Measurements from ENCODE around the gene EVI5.

Gene EVI5

DNA sequence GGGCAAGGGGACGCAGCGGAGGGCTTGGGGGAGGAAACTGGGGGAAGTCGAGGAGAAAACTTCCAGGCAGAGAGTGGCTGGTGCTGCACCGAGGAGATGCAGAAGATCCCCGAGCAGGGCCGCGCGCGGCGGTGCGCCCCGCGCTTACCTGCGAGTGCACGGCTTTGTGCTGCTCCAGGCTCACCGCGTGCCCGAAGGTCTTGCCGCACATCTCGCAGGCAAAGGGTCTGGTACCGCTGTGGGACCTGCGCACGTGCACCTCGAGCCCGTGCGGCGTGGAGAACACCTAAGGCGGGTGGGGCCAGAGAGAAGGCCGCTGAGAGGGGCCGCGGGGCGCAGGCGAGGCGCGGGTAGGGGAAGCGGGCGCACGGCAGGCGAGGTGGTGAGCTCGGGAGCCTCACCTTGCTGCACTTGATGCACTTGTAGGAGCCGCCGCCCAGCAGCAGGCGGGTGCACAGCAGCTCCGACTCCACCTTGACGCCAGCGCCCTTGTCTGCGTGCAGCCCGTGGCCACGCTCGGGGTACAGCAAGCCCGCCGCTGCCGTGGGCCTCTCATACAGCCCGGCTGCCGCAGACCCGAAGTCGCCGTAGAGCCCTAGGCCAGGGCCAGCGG is 304.6 kb downstream of the EVI5 start:
- Mint-ChIP-seq H3K4me3 (no peak overlapping the region), H3K9me3 (peaks cover 2% of the 10 kb centered on the region), H3K36me3 (peaks cover 62% of the 10 kb centered on the region), H3K27me3 (peaks cover 38% of the 10 kb centered on the region), H3K4me1 (peaks cover 57% of the 10 kb centered on the region), H3K27ac (no peak overlapping the region)
- no peak for ATAC-seq

DNA sequence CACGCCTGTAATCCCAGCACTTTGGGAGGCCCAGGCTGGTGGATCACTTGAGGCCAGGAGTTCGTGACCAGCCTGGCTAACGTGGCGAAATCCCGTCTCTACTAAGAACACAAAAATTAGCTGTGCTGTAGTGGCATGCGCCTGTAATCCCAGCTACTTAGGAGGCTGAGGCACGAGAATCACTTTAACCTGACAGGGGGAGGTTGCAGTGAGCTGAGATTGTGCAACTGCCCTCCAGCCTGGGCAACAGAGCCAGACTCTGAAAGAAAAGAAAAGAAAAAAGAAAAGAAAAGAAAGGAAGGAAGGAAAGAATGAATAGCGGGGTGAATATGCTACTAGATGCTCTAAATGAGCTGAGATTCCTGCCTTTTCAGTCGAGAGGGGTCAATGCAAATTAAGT is 305.3 kb downstream of the EVI5 start:
- no peak for ATAC-seq
- H3K9me3 Mint-ChIP-seq = peaks cover 2% of the 10 kb centered on the region
- H3K27ac Mint-ChIP-seq = no peak overlapping the region
- peaks cover 36% of the 10 kb centered on the region for H3K27me3 Mint-ChIP-seq
- H3K36me3 Mint-ChIP-seq = peaks cover 64% of the 10 kb centered on the region
- peak overlapping the region; percentile 34 for H3K4me3 Mint-ChIP-seq
- peaks cover 58% of the 10 kb centered on the region for H3K4me1 Mint-ChIP-seq

DNA sequence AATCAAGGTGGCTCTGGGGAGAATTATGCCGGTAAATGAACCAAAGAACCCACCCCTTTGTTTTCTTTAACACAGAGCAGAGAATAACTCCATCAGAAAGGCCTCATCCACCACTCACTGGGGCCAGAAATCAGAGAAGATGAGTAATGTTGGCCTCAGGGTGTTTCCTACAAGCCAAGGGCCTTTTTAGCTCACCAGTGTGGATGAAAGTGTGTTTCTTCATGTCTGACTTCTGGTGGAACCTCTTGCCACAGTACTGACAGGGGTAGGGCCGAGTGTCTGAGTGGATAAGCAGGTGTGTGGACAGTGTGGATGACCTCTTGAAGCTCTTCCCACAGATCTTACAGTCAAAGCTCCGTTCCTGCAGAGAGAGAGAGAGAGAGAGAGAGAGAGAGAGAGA is 306.5 kb downstream of the EVI5 start:
- peaks cover 56% of the 10 kb centered on the region for H3K4me1 Mint-ChIP-seq
- no peak overlapping the region for H3K4me3 Mint-ChIP-seq
- no peak overlapping the region for H3K27ac Mint-ChIP-seq
- no peak for ATAC-seq
- peaks cover 24% of the 10 kb centered on the region for H3K27me3 Mint-ChIP-seq
- peaks cover 2% of the 10 kb centered on the region for H3K9me3 Mint-ChIP-seq
- H3K36me3 Mint-ChIP-seq = peaks cover 56% of the 10 kb centered on the region

DNA sequence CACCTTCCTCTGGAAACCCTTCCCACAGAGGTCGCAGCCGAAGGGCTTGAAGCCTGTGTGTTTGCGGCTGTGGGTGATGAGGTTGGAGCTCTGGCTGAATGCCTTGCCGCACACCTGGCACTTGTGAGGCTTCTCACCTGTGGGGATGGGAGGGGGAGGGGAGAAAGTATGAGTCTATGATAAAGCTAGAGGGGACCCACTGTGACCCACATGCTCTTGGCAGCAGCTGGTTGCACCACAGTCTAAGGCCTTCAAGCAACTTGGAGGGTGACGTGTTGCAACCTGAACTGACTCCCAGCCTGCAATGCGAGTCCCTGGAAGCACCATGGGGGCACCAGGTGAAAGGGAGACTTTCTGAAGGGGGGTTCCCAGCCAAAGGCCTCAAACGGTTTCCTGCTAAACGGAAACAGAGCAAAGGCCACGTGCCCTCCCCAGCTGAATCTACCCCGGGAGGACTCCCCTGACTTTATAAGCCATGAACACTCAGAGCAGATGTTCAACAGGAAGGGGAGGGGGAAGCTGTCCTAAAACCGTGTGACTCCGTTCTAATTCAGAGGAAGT is 308.8 kb downstream of the EVI5 start:
- Mint-ChIP-seq H3K4me3 (no peak overlapping the region), H3K27me3 (peaks cover 12% of the 10 kb centered on the region), H3K36me3 (peaks cover 41% of the 10 kb centered on the region), H3K9me3 (peaks cover 2% of the 10 kb centered on the region), H3K4me1 (peaks cover 42% of the 10 kb centered on the region), H3K27ac (peak overlapping the region; percentile 53)
- peak; percentile 61 for ATAC-seq

DNA sequence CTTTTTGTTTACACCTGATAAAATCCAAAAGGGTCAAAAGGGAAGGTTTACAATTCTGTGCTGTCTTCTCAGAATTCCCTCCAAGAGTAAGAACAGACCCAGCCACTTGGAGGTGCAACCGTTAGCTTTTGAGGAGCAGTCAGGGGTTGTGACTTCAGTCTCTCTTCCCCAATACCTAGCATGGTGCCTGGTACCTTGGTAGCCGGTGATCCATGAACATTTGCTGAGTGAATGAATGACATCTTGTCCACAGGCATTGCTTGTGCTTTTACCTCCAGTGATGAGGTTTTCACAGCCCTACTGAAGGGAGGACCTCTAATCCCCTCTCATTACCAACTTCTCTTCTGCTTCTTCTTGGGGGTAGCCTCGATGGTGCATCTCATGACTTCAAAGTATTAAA is 309.9 kb downstream of the EVI5 start:
- no peak for ATAC-seq
- Mint-ChIP-seq H3K36me3 (peaks cover 34% of the 10 kb centered on the region), H3K27ac (peak overlapping the region; percentile 77), H3K9me3 (peaks cover 2% of the 10 kb centered on the region), H3K4me3 (no peak overlapping the region), H3K4me1 (peaks cover 42% of the 10 kb centered on the region), H3K27me3 (peaks cover 11% of the 10 kb centered on the region)

DNA sequence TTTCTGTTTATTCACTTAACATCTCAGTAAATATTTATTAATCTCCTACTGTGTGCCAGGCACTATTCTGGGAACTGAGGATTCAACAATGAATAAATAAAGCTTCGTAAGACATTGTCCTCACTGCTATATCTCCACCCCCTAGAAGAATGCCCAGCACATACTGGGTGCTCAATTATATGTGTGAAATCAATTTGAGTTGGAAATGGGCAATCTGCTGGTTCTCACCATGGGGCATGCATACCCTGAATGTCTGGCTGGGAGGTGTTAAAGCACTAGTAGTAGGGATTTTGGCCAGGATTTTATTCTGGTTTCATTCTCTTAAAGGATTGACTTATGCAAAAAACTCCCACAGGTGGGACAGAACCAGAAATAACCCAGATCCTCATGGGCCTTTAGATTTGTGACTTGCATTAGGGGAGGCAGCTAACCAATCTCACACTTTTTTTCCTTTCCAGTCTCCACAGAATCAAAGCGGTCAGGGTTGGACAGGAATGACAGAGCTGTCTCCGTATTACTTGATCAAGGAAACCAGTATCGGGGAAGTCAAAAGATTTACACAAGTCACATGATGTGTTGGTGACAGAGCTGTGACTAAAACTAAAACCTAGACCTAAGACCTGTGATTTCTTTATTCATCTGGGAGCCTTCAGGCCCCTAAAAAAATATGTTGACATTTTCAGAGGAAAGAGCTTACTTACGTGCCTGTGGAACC is 311.0 kb downstream of the EVI5 start:
- H3K27me3 Mint-ChIP-seq = peaks cover under 1% of the 10 kb centered on the region
- peak; percentile 76 for ATAC-seq
- peak overlapping the region; percentile 8 for H3K4me3 Mint-ChIP-seq
- H3K27ac Mint-ChIP-seq = peak overlapping the region; percentile 77
- H3K9me3 Mint-ChIP-seq = no peaks in the 10 kb centered on the region
- H3K4me1 Mint-ChIP-seq = peaks cover 33% of the 10 kb centered on the region
- peaks cover 23% of the 10 kb centered on the region for H3K36me3 Mint-ChIP-seq

DNA sequence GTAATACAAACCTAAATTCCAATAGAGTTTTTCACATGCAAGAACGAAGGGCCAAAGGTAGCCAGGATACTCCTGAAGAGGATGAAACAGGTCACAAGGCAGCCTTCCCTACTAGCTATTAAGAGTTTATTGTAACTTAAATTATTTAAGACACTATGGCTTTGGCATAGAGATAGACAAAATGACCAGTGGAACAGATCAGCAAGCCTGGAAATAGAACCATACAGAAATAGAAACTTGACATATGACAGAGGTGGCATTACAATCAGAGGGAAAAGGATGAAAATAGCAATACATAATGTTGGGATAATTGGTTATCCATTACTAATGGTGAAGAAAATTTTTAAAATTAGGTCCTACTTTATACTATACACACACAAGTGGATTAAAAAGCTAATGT is 314.7 kb downstream of the EVI5 start:
- Mint-ChIP-seq H3K27ac (no peak overlapping the region), H3K4me3 (no peak overlapping the region), H3K36me3 (peaks cover 1% of the 10 kb centered on the region), H3K27me3 (no peaks in the 10 kb centered on the region), H3K4me1 (peaks cover 16% of the 10 kb centered on the region), H3K9me3 (no peaks in the 10 kb centered on the region)
- ATAC-seq = no peak

DNA sequence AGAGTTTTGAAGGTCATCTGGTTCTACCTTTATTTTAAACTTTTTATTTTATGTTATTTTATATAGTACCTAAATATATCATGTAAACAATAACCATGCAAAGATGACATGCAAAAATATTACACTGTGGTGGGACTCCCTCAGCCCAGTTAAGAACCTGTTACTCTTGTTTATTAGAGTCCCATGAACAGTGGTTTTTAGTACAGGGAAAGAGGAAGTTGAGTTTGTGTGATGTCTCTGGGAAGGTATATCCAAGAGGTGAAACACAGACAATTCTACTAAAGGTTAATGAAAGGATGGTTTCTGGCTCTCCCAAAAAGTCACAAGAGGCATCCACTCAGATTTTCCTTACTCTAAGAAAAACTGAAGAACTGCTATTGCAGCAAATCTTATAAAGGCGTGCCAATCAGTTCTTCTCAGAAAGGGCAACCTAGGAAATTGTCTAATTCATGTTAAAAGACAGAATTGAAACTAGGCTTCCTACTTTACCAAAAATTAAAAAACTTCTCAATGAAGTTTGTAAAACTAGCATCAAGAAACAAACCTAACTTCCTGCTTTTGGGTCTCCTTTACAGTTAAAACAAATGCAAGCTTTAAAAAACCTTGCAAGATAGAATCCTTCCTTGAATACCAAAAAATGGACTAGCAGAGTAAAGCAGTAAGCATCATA is 318.1 kb downstream of the EVI5 start:
- no peak overlapping the region for H3K4me3 Mint-ChIP-seq
- H3K27ac Mint-ChIP-seq = no peak overlapping the region
- peaks cover 4% of the 10 kb centered on the region for H3K4me1 Mint-ChIP-seq

DNA sequence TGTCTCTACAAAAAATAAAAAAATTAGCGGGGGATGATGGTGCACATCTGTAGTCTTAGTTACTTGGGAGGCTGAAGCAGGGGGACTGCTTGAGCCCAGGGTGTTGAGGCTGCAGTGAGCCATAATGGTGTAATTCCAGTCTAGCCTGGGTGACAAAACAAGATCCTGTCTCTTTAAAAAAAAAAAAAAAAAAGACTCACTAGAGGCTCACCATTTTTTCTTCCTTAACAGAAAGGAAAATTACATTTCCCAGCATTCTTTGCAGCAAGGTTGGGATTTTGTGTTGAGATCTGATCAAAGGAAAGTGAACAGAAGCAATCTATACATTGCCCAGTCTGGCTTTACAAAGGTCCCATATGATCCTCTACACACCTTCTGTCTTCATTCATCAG is 319.7 kb downstream of the EVI5 start:
- no peak overlapping the region for H3K4me3 Mint-ChIP-seq
- peaks cover 10% of the 10 kb centered on the region for H3K4me1 Mint-ChIP-seq
- no peak for ATAC-seq
- no peaks in the 10 kb centered on the region for H3K9me3 Mint-ChIP-seq
- no peaks in the 10 kb centered on the region for H3K27me3 Mint-ChIP-seq
- H3K27ac Mint-ChIP-seq = no peak overlapping the region
- H3K36me3 Mint-ChIP-seq = no peaks in the 10 kb centered on the region

More for the DNA sequence above, 318.1 kb downstream of the EVI5 start:
- H3K36me3 Mint-ChIP-seq = no peaks in the 10 kb centered on the region
- no peaks in the 10 kb centered on the region for H3K27me3 Mint-ChIP-seq
- H3K9me3 Mint-ChIP-seq = no peaks in the 10 kb centered on the region
- ATAC-seq = no peak

DNA sequence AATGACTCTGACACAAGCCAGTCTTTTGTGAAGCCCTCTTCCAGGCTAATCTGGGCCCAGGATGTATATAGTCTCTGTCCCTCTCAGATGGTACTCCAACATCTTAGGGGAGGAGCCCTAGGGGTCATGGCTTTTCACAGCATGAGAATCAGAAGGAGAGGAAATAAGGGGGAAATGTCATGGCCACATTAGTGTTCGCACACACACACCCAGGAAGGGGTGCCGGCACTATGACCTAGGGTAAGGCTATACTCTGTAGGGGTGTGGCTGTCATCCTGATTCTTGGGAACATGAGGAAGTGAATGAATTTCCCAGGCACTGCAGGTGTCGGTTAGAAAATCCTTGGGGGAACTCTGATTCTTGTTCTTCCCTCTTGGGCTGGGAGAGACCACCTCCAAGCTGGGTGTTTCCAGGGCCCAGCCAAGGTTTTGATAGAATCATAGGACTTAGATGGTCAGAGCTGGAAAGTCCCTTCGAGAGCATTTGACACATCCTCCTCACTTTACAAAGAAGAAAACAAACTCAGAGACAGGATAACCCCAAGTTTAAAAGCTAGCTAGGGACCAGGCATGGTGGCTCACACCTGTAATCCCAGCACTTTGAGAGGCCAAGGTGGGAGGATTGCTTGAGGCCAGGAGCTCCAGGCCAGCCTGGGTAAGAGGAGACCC is 320.2 kb downstream of the EVI5 start:
- H3K9me3 Mint-ChIP-seq = no peaks in the 10 kb centered on the region
- no peaks in the 10 kb centered on the region for H3K36me3 Mint-ChIP-seq
- H3K4me3 Mint-ChIP-seq = no peak overlapping the region
- H3K27me3 Mint-ChIP-seq = no peaks in the 10 kb centered on the region
- no peak for ATAC-seq
- no peak overlapping the region for H3K27ac Mint-ChIP-seq
- peaks cover 14% of the 10 kb centered on the region for H3K4me1 Mint-ChIP-seq

DNA sequence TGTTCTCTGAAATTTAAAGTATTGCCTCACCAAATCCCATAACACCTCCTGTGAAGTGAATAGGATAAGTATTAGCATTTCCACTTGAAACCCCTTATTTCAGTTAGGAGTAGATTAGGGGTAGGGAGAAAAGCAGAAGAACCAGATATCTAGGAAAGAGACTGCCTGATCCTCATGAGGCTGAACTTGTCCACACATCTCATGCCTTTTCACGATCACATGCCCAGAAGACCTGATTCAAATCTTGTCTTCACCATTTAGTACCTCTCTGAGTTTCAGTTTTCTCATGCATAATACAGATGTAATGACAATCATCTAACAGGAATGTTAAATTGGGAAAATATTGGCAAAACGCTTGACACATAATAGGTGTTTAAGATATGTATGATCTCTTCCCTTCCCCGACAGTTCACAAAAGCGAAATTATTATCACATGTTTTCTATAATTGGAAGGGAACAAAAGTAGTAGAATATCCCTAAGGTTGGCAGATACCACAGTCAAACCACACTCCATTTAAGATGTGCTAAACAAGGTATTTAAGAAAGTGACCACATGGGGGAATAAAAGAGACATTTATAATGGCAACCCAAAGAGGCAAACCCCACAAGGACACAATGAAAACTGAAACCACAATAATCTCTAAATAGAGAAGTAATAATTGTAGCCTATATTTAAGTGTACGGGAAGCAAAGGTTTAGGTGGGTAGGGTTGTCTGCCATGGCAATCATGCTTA is 323.4 kb downstream of the EVI5 start:
- Mint-ChIP-seq H3K9me3 (no peaks in the 10 kb centered on the region), H3K36me3 (no peaks in the 10 kb centered on the region), H3K4me3 (peak overlapping the region; percentile 9), H3K27ac (no peak overlapping the region), H3K27me3 (peaks cover 18% of the 10 kb centered on the region), H3K4me1 (peaks cover 16% of the 10 kb centered on the region)
- peak; percentile 77 for ATAC-seq

DNA sequence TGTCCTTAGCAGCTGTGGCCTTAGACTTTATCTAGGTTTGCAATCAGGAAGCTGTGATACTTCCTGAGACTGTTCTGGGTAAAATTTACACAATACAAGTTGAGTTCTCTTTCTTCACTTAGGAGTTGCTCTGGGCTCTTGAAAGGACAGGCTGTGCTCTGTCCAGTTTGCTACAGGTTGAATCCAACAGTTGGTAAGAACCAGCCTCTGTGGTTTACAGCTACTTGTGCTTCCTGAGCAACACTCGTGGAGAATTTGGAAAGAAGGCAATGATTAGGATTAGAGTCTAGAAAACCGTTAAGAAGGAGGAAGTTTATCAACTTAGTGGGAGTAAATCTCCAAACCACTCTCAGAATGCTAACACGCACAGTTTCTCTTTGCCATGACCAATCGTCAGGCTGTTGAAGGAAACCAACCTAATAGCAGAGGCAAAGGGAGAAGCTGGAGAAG is 325.0 kb downstream of the EVI5 start:
- Mint-ChIP-seq H3K36me3 (no peaks in the 10 kb centered on the region), H3K27ac (no peak overlapping the region), H3K4me3 (no peak overlapping the region), H3K4me1 (peaks cover 16% of the 10 kb centered on the region), H3K27me3 (peaks cover 19% of the 10 kb centered on the region), H3K9me3 (no peaks in the 10 kb centered on the region)
- no peak for ATAC-seq

All from stimulated activated memory B cell treated with anti-CD40 and anti-IgM and Interleukin-4, amounts not matched to agents 10 μg/mL and 1 μg/mL and 100 μg/mL, for 72 hours (primary cell).